Left ventricle myocardium inferior (tissue), 1 donor: ENCODE measurements around the gene MED22. TPM values are rescaled to one million over a fixed set of nuclear protein-coding genes. Genes with fewer than 3 reads are reported as not detected.

Experiments used
- DNase-seq: peaks from one replicate; pipeline ENCODE4 v3.0.0-alpha.2; 2020
- H3K27ac ChIP-seq: fragments of 200-600 bp; replicated peaks from 2 replicates; pipeline ENCODE4 v1.8.0; 2021
- H3K27me3 ChIP-seq: fragments of 200-600 bp; 2 replicates; pipeline ENCODE4 v1.8.0; 2021; ENCODE audit warnings: low read depth
- H3K36me3 ChIP-seq: fragments of 200-600 bp; 2 replicates; pipeline ENCODE4 v1.8.0; 2021
- H3K4me1 ChIP-seq: fragments of 200-600 bp; 2 replicates; pipeline ENCODE4 v1.8.0; 2021
- H3K4me3 ChIP-seq: fragments of 200-600 bp; 2 replicates; pipeline ENCODE4 v1.8.0; 2021; ENCODE audit warnings: mild to moderate bottlenecking, moderate library complexity
- H3K9me3 ChIP-seq: fragments of 200-600 bp; replicated peaks from 2 replicates; pipeline ENCODE4 v1.8.0; 2021
- intact Hi-C: fragments of 100-400 bp; cut with micrococcal nuclease; formaldehyde crosslinking; loops from one replicate; pipeline ENCODE4 v1.11.0; 2022
- total RNA-seq: library from RNA; stranded (reverse); fragmentation: NEBNext Ultra II Directional; extraction: Animal tissue kit (Norgen Biotek cat#: 25700); gene quantifications from one replicate; pipeline ENCODE4 v1.2.1, GENCODE V29; 2021
- TF ChIP-seq, protein P1 (sequence below): fragments of 200-600 bp; IDR thresholded peaks from 2 replicates; pipeline ENCODE4 v1.8.0; 2021; ENCODE audit warnings: antibody characterized with exemption, mild to moderate bottlenecking, borderline replicate concordance
- donor health status: DM: no; HTN: yes; CAD: no; lungs with severe emphysema.

Gene MED22
- total RNA-seq, 1 donor from 2014 or later: 18.4 TPM

DNA sequence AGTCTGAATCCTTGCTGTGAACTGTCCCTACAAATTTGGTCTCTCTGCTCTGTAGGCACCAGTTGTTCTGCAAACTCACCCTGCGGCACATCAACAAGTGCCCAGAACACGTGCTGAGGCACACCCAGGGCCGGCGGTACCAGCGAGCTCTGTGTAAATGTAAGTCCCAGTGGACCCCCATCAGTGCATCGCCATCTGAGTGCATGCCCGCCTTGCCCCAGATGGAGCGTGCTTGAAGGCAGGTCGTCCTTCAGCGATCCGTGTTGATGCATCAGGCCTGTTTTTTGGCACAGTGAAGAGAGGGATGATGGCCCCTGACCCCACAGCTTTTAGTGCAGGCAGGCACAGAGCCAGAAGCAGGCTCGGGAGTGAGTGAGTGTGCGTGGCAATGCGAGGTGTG lies 9.7 kb upstream of the MED22 start:
- no peak overlapping the region for H3K27ac ChIP-seq
- peaks cover 44% of the 10 kb centered on the region for H3K36me3 ChIP-seq
- H3K27me3 ChIP-seq: no peaks in the 10 kb centered on the region
- intact Hi-C loops: no loop called here
- peak overlapping the region; percentile 91 for H3K4me3 ChIP-seq
- no peaks in the 10 kb centered on the region for H3K9me3 ChIP-seq
- no peak for DNase-seq
- peaks cover 49% of the 10 kb centered on the region for H3K4me1 ChIP-seq
- TF ChIP-seq, protein P1, sequence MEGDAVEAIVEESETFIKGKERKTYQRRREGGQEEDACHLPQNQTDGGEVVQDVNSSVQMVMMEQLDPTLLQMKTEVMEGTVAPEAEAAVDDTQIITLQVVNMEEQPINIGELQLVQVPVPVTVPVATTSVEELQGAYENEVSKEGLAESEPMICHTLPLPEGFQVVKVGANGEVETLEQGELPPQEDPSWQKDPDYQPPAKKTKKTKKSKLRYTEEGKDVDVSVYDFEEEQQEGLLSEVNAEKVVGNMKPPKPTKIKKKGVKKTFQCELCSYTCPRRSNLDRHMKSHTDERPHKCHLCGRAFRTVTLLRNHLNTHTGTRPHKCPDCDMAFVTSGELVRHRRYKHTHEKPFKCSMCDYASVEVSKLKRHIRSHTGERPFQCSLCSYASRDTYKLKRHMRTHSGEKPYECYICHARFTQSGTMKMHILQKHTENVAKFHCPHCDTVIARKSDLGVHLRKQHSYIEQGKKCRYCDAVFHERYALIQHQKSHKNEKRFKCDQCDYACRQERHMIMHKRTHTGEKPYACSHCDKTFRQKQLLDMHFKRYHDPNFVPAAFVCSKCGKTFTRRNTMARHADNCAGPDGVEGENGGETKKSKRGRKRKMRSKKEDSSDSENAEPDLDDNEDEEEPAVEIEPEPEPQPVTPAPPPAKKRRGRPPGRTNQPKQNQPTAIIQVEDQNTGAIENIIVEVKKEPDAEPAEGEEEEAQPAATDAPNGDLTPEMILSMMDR: no peak

DNA sequence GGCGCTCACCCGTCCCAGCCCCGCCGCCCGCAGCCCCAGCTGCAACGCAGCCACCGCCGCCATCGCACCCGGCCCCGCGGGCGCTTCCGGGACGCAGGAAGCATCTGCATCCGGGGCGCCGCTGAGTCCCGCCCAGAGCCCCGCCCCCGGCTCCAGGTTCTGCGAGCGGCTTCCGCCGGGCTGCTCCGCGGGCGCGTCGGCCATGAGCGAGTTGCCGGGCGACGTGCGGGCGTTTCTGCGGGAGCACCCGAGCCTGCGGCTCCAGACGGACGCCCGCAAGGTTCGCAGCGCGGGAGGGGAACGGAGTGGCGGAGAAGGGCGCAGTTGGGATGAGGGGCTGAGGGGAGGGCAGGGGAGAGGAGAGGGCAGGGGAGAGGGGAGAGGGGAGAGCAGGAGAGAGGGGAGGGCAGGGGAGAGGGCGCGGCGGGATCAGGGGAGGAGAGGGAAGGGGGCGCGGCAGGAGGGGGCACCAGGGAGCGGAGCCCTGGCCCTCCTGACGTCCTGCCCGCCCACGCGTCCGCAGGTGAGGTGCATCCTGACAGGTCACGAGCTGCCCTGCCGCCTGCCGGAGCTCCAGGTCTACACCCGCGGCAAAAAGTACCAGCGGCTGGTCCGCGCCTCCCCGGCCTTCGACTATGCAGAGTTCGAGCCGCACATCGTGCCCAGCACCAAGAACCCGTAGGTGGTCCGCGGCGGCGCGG lies 8.6 kb upstream of the MED22 start, which contains the start of the genes SURF1 and SURF2:
Gene SURF1 (minus strand): TSS at position 97 of the 701 bp plus-strand sequence. CDS start 34 bp downstream, at position 63.
Gene SURF2 (plus strand): TSS at position 160 of the 701 bp plus-strand sequence. CDS start 43 bp downstream, at position 203.
- H3K27me3 ChIP-seq: no peaks in the 10 kb centered on the region
- H3K4me1 ChIP-seq: peaks cover 49% of the 10 kb centered on the region
- TF ChIP-seq, protein P1: no peak
- peak within 1 kb of the TSS; percentile 87 for H3K27ac ChIP-seq
- DNase-seq: peak; percentile 91
- peak within 1 kb of the TSS; percentile 91 for H3K4me3 ChIP-seq
- no peaks in the 10 kb centered on the region for H3K9me3 ChIP-seq
- intact Hi-C loops: no loop called here
- H3K36me3 ChIP-seq: peaks cover 44% of the 10 kb centered on the region

DNA sequence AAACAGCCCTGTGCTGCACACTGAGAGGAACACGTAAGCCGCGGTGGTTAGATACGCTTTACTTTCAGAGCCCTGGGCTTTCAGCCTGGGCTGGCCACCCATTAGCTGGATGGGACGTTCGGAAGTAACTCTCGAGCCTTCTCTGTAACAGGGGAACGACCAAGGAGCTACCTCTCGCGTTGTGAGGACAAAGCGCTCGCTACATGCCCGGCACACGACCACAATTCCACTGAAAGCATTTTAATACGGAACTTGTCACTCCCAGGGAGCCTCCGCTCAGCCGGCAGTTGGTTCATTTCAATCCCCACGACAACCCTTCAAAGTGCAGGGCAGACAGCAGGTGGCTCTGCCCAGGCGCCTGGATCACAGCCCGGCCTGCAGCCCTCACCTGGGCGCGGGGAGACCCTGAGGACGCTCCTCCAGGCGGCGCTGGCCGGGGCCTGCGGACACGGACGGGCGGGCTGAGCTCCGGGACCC lies 8.0 kb upstream of the MED22 start:
- Histone ChIP-seq H3K27ac (peak overlapping the region; percentile 87), H3K4me1 (peaks cover 49% of the 10 kb centered on the region), H3K9me3 (no peaks in the 10 kb centered on the region), H3K4me3 (peak overlapping the region; percentile 91), H3K27me3 (no peaks in the 10 kb centered on the region), H3K36me3 (peaks cover 44% of the 10 kb centered on the region)
- TF ChIP-seq, protein P1: no peak
- intact Hi-C loops: no loop called here
- DNase-seq: no peak

DNA sequence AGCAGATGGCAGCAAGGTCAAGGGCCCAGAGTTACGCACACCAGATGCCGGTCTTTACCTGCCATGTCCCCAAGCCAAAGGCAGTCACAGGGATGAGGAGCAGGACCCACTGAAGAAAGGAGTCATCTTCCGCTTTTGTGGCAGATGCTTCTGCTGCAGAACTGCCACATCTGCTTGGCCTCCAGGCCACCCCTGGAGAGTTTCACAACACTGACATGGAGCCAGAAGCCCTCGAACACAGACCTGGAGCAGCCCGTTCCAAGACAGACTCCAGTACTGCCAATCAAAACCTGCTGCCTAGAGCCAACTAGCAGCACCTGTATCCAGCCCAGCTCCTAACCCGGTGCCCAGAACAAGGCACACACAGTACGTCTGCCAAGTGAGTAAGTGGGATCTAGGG lies 6.8 kb upstream of the MED22 start:
- DNase-seq: no peak
- Histone ChIP-seq H3K4me1 (peaks cover 51% of the 10 kb centered on the region), H3K9me3 (no peaks in the 10 kb centered on the region), H3K4me3 (peak overlapping the region; percentile 91), H3K27me3 (no peaks in the 10 kb centered on the region), H3K36me3 (peaks cover 47% of the 10 kb centered on the region), H3K27ac (no peak overlapping the region)
- intact Hi-C loops: no loop called here
- TF ChIP-seq, protein P1: no peak

DNA sequence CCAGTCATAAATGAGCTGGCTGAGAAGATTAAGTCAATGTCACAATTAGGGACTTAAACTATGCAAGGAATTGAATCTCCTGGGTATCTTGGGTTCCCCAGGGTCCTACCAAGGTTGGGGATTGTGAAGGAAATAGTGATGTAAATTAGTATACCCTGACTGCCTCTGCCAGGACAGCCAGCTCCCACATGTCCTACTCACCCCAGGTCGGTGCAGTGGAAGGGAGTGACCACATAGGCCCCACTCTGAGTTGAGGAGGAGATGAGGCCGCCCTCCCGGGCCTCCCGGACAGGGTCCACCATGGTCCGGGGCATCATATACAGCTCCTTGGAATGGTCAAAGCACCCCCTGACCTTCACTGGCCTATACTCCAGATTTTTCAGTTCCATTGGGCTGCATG lies 5.6 kb upstream of the MED22 start:
- intact Hi-C loops: no loop called here
- Histone ChIP-seq H3K27me3 (no peaks in the 10 kb centered on the region), H3K27ac (no peak overlapping the region), H3K4me3 (no peak overlapping the region), H3K36me3 (peaks cover 56% of the 10 kb centered on the region), H3K9me3 (no peaks in the 10 kb centered on the region), H3K4me1 (peaks cover 55% of the 10 kb centered on the region)
- TF ChIP-seq, protein P1: no peak
- no peak for DNase-seq
